ENCODE data around the gene WNT9A.

The WNT9A gene

GRCh38 chr1:227942716-227943261 lies 4.9 kb downstream of the WNT9A start:
- no peak for DNase-seq (ENCODE audit: low read depth, low spot score)
- no peak overlapping the region for H3K27ac ChIP-seq

- no peak for DNase-seq (ENCODE audit: low read depth, low spot score)
- H3K27ac ChIP-seq = no peak overlapping the region
Observed at GRCh38 chr1:227942021-227942715, 5.6 kb downstream of the WNT9A start.

- H3K27ac ChIP-seq = no peak overlapping the region
Observed at GRCh38 chr1:227941509-227942020, 6.2 kb downstream of the WNT9A start.

GRCh38 chr1:227940791-227941241 lies 6.9 kb downstream of the WNT9A start:
- DNase-seq (ENCODE audit: low read depth, low spot score) = no peak
- no peak overlapping the region for H3K27ac ChIP-seq

More at GRCh38 chr1:227941509-227942020, 6.2 kb downstream of the WNT9A start:
- no peak for DNase-seq (ENCODE audit: low read depth, low spot score)

GRCh38 chr1:227939791-227940771 lies 7.7 kb downstream of the WNT9A start:
- no peak overlapping the region for H3K27ac ChIP-seq
- DNase-seq (ENCODE audit: low read depth, low spot score) = no peak

GRCh38 chr1:227938911-227939790 lies 8.6 kb downstream of the WNT9A start:
- no peak for DNase-seq (ENCODE audit: low read depth, low spot score)
- H3K27ac ChIP-seq = no peak overlapping the region

- DNase-seq (ENCODE audit: low read depth, low spot score) = no peak
- H3K27ac ChIP-seq = no peak overlapping the region
Observed at GRCh38 chr1:227938276-227938675, 9.5 kb downstream of the WNT9A start.

- H3K27ac ChIP-seq = no peak overlapping the region
- DNase-seq (ENCODE audit: low read depth, low spot score) = no peak
Observed at GRCh38 chr1:227937838-227938145, 9.9 kb downstream of the WNT9A start.

GRCh38 chr1:227937031-227937837 lies 10.5 kb downstream of the WNT9A start:
- no peak for DNase-seq (ENCODE audit: low read depth, low spot score)
- H3K27ac ChIP-seq = no peak overlapping the region

GRCh38 chr1:227935826-227936225 lies 11.9 kb downstream of the WNT9A start:
- DNase-seq (ENCODE audit: low read depth, low spot score) = no peak
- peak overlapping the region; percentile 87 for H3K27ac ChIP-seq

- peak overlapping the region; percentile 87 for H3K27ac ChIP-seq
- DNase-seq (ENCODE audit: low read depth, low spot score) = peak; percentile 89
Observed at GRCh38 chr1:227934476-227935313, 13.0 kb downstream of the WNT9A start.

GRCh38 chr1:227929751-227930472 lies 17.8 kb downstream of the WNT9A start:
- no peak overlapping the region for H3K27ac ChIP-seq
- DNase-seq (ENCODE audit: low read depth, low spot score) = no peak

GRCh38 chr1:227928811-227929375 lies 18.8 kb downstream of the WNT9A start:
- DNase-seq (ENCODE audit: low read depth, low spot score) = no peak
- no peak overlapping the region for H3K27ac ChIP-seq

GRCh38 chr1:227927971-227928741 lies 19.6 kb downstream of the WNT9A start:
- DNase-seq (ENCODE audit: low read depth, low spot score) = no peak
- no peak overlapping the region for H3K27ac ChIP-seq

- H3K27ac ChIP-seq = no peak overlapping the region
- no peak for DNase-seq (ENCODE audit: low read depth, low spot score)
Observed at GRCh38 chr1:227926896-227927885, 20.5 kb downstream of the WNT9A start.

All from epithelial cell of prostate (primary cell).